IMR-90 (cell line): ENCODE data around the gene BCAS3.

Experiments
- BHLHE40 ChIP-seq: fragments of 150-350 bp; IDR thresholded peaks from 2 replicates; pipeline ENCODE4 v1.6.1; 2016; ENCODE audit warnings: mild to moderate bottlenecking, low read depth, low read length
- CEBPB ChIP-seq: IDR thresholded peaks from 2 replicates; pipeline ENCODE4 v1.6.1; 2012; ENCODE audit warnings: low read depth, low read length, improper control_type of control experiment
- CHD1 ChIP-seq: IDR thresholded peaks from 2 replicates; pipeline ENCODE4 v1.6.1; 2012; ENCODE audit warnings: low read depth, low read length, improper control_type of control experiment
- MXI1 ChIP-seq: IDR thresholded peaks from 2 replicates; pipeline ENCODE4 v1.6.1; 2012; ENCODE audit warnings: low read depth, mild to moderate bottlenecking, low read length, moderate library complexity, borderline replicate concordance
- POLR2A ChIP-seq: IDR thresholded peaks from 2 replicates; pipeline ENCODE4 v1.6.1; 2012; ENCODE audit warnings: mild to moderate bottlenecking, low read depth, low read length
- RAD21 ChIP-seq: IDR thresholded peaks from 2 replicates; pipeline ENCODE4 v1.6.1; 2012; ENCODE audit warnings: low read length, improper control_type of control experiment
- RCOR1 ChIP-seq: IDR thresholded peaks from 2 replicates; pipeline ENCODE4 v1.6.1; 2012; ENCODE audit warnings: mild to moderate bottlenecking, low read length, improper control_type of control experiment; ENCODE audit not compliant: insufficient replicate concordance
- RFX5 ChIP-seq: IDR thresholded peaks from 2 replicates; pipeline ENCODE4 v1.8.0; 2012; ENCODE audit warnings: low read depth, mild to moderate bottlenecking, low read length, moderate library complexity
- SMC3 ChIP-seq: fragments of 150-350 bp; IDR thresholded peaks from 2 replicates; pipeline ENCODE4 v1.6.1; 2016; ENCODE audit warnings: low read depth, mild to moderate bottlenecking, antibody characterized with exemption, low read length, moderate library complexity
- TF ChIP-seq, protein P1 (sequence below): conservative IDR thresholded peaks from 2 replicates; pipeline ENCODE4 v1.5.1; 2012; ENCODE audit warnings: mild to moderate bottlenecking, low read depth, low read length, improper control_type of control experiment
- TF ChIP-seq, protein P2 (sequence below): fragments of 150-350 bp; IDR thresholded peaks from 2 replicates; pipeline ENCODE4 v1.6.1; 2017; ENCODE audit warnings: mild to moderate bottlenecking, antibody characterized with exemption, low read length, low read depth
- TF ChIP-seq, protein P3 (sequence below): fragments of 150-350 bp; IDR thresholded peaks from 2 replicates; pipeline ENCODE4 v1.6.1; 2016; ENCODE audit warnings: low read depth, mild to moderate bottlenecking, low read length, moderate library complexity, borderline replicate concordance

DNA sequence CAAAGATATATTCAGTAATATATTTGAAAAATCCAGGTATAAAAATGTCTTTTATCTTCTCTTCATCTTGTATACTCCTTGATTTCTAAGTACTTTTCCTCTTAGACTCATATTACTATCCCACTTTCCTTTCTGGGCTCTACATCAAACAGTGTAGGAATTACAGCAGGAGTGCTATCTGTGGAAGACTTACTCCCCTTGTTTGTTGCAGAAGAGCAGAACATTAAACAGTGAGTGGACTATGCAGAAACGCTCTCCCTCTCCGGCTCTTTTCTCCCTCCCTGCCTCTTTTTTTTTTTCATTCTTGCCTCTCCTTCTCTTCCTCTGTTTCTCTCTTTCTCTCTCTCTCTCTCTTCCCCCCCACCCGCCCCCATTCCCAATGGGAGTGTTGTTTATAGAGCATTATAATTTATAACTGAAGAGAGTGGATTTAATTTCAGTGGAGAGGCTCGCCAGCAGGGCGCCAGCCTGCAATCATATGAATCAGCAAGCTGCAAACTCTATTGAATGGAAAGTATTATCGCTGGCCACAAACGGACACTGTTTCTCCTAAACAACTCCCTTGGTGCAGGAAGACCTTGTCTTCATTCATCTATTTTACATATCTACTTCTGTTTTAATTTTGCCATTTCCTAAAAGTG, 479.7 kb downstream of the BCAS3 start:
- TF ChIP-seq CHD1 = no peak
- no peak for TF ChIP-seq CEBPB
- TF ChIP-seq POLR2A = no peak
- no peak for TF ChIP-seq MXI1
- TF ChIP-seq, protein P1, sequence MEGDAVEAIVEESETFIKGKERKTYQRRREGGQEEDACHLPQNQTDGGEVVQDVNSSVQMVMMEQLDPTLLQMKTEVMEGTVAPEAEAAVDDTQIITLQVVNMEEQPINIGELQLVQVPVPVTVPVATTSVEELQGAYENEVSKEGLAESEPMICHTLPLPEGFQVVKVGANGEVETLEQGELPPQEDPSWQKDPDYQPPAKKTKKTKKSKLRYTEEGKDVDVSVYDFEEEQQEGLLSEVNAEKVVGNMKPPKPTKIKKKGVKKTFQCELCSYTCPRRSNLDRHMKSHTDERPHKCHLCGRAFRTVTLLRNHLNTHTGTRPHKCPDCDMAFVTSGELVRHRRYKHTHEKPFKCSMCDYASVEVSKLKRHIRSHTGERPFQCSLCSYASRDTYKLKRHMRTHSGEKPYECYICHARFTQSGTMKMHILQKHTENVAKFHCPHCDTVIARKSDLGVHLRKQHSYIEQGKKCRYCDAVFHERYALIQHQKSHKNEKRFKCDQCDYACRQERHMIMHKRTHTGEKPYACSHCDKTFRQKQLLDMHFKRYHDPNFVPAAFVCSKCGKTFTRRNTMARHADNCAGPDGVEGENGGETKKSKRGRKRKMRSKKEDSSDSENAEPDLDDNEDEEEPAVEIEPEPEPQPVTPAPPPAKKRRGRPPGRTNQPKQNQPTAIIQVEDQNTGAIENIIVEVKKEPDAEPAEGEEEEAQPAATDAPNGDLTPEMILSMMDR = 0 out of 2 replicates have a peak, but pooled peaks have one; percentile 12
- TF ChIP-seq, protein P2, sequence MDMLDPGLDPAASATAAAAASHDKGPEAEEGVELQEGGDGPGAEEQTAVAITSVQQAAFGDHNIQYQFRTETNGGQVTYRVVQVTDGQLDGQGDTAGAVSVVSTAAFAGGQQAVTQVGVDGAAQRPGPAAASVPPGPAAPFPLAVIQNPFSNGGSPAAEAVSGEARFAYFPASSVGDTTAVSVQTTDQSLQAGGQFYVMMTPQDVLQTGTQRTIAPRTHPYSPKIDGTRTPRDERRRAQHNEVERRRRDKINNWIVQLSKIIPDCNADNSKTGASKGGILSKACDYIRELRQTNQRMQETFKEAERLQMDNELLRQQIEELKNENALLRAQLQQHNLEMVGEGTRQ = no peak
- peak; percentile 36 for TF ChIP-seq RAD21
- TF ChIP-seq SMC3 = no peak
- TF ChIP-seq, protein P3, sequence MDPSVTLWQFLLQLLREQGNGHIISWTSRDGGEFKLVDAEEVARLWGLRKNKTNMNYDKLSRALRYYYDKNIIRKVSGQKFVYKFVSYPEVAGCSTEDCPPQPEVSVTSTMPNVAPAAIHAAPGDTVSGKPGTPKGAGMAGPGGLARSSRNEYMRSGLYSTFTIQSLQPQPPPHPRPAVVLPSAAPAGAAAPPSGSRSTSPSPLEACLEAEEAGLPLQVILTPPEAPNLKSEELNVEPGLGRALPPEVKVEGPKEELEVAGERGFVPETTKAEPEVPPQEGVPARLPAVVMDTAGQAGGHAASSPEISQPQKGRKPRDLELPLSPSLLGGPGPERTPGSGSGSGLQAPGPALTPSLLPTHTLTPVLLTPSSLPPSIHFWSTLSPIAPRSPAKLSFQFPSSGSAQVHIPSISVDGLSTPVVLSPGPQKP = no peak
- TF ChIP-seq RFX5 = no peak
- TF ChIP-seq BHLHE40 = no peak
- TF ChIP-seq RCOR1 = no peak
